GM12878 (cell line): Measurements from ENCODE around the gene GSS. TPM values are rescaled to one million over a fixed set of nuclear protein-coding genes. Genes with fewer than 3 reads are reported as not detected.

Experiments used
- E2F4 ChIP-seq: IDR thresholded peaks from 2 replicates; pipeline ENCODE4 v1.6.1; 2012; ENCODE audit warnings: low read depth, low read length, improper control_type of control experiment
- FOXK2 ChIP-seq: fragments of 450-650 bp; IDR thresholded peaks from 2 replicates; pipeline ENCODE4 v1.6.1; 2017; ENCODE audit warnings: mild to moderate bottlenecking, moderate library complexity
- FOXM1 ChIP-seq: IDR thresholded peaks from 2 replicates; pipeline ENCODE4 v1.6.1; 2012; ENCODE audit warnings: low read depth, mild to moderate bottlenecking, inconsistent platforms, low read length, moderate library complexity
- GATAD2B ChIP-seq: fragments of 450-650 bp; conservative IDR thresholded peaks from 2 replicates; pipeline ENCODE4 v1.6.1; 2017; ENCODE audit warnings: low read depth, mild to moderate bottlenecking, moderate library complexity
- NR2C1 ChIP-seq: fragments of 450-650 bp; IDR thresholded peaks from 2 replicates; pipeline ENCODE4 v1.6.1; 2017; ENCODE audit warnings: antibody characterized with exemption, mild to moderate bottlenecking, moderate library complexity
- RAD21 ChIP-seq: IDR thresholded peaks from 2 replicates; pipeline ENCODE4 v1.6.1; 2011; ENCODE audit warnings: mild to moderate bottlenecking, low read depth, low read length, moderate library complexity; ENCODE audit not compliant: insufficient read depth
- RELB ChIP-seq: fragments of 450-650 bp; IDR thresholded peaks from 2 replicates; pipeline ENCODE4 v1.6.1; 2017; ENCODE audit warnings: low read depth, mild to moderate bottlenecking, moderate library complexity
- ZBTB40 ChIP-seq: fragments of 450-650 bp; IDR thresholded peaks from 2 replicates; pipeline ENCODE4 v1.6.1; 2016; ENCODE audit warnings: mild to moderate bottlenecking, moderate library complexity, borderline replicate concordance
- polyA plus RNA-seq, 11 experiments: library from polyadenylated mRNA; depleted of rRNA in 4 of 11; unstranded in 6 of 11; stranded (reverse) in 5 of 11; fragments of >200 nt; fragmentation: Nextera tagmentation in 4 of 11; fragmentation: Illumina TruSeq in 1 of 11; extraction: Ambion mirVana in 4 of 11; extraction: Trizol in 1 of 11; gene quantifications; 1 replicate in 1 of 11; 2 replicates in 10 of 11; pipeline versions ENCODE4 v1.2.1 to v1.2.3, GENCODE V29; 2011 to 2016; ENCODE audit warnings: inconsistent platforms in 2 of 11, missing spikeins in 2 of 11, low read depth in 1 of 11
- total RNA-seq, 4 experiments: library from RNA; depleted of rRNA in 3 of 4; stranded (reverse); fragments of >200 nt in 3 of 4; fragmentation: Illumina TruSeq in 1 of 4; extraction: Trizol in 1 of 4; gene quantifications; 2 replicates each; pipeline versions ENCODE4 v1.2.1 to v1.2.3, GENCODE V29; 2013 to 2021

The GSS gene
- total and polyA plus RNA-seq, 10 of the 15 experiments (the other 5 are each of a cell fraction or from before 2014, with no cell fraction given), result 12.7 to 120 (median 67.4) TPM

- TF ChIP-seq RELB, result no peak
- TF ChIP-seq FOXK2, result no peak
- no peak for TF ChIP-seq FOXM1
- TF ChIP-seq NR2C1, result no peak
- TF ChIP-seq E2F4, result no peak
- no peak for TF ChIP-seq GATAD2B
- TF ChIP-seq RAD21, result no peak
- TF ChIP-seq ZBTB40, result no peak
Observed at GRCh38 chr20:34999021-34999451, 43.4 kb upstream of the GSS start (continued).
